Gastrocnemius medialis (tissue), 4 donors: Measurements from ENCODE around the gene S100A16. TPM values are rescaled to one million over a fixed set of nuclear protein-coding genes. Genes with fewer than 3 reads are reported as not detected.

ENCODE experiments used
- ATAC-seq, 2 donors: fragments of 150-250 bp; one replicate each; pipeline ENCODE4 v1.9.1; 2016
- DNase-seq, 2 donors: peaks; one replicate each; pipeline ENCODE4 v3.0.0-alpha.2; 2019
- H3K27ac ChIP-seq, 4 donors: fragments of 200-600 bp; sonication (generic); 1 replicate in 1 of 4; 2 replicates in 3 of 4; pipeline ENCODE4 v1.5.1; 2016 to 2018; ENCODE audit warnings: mild to moderate bottlenecking in 2 of 4, moderate library complexity in 1 of 4
- H3K27me3 ChIP-seq, 3 donors: fragments of 200-600 bp; sonication (generic) in 2 of 3; 1 replicate in 1 of 3; 2 replicates in 2 of 3; pipeline versions ENCODE4 v1.5.1 to v1.6.0; 2016 to 2019; ENCODE audit warnings: mild to moderate bottlenecking in 1 of 3, moderate library complexity in 1 of 3
- H3K36me3 ChIP-seq, 2 donors: fragments of 200-600 bp; sonication (generic) in 1 of 2; one replicate each; pipeline ENCODE4 v1.5.1; 2017 to 2018
- H3K4me1 ChIP-seq, 2 donors: fragments of 200-600 bp; sonication (generic) in 1 of 2; one replicate each; pipeline ENCODE4 v1.5.1; 2016 to 2017; ENCODE audit warnings: mild to moderate bottlenecking in 2 of 2
- H3K4me3 ChIP-seq, 4 donors: fragments of 200-600 bp; sonication (generic) in 3 of 4; 1 replicate in 1 of 4; 2 replicates in 3 of 4; pipeline ENCODE4 v1.5.1; 2016 to 2019; ENCODE audit warnings: mild to moderate bottlenecking in 2 of 4
- H3K9me3 ChIP-seq, 3 donors: fragments of 200-600 bp; sonication (generic) in 2 of 3; 1 replicate in 1 of 3; 2 replicates in 2 of 3; pipeline ENCODE4 v1.5.1; 2016 to 2019
- POLR2A ChIP-seq, 2 donors: fragments of 450-650 bp; IDR thresholded peaks; one replicate each; pipeline ENCODE4 v1.6.1; 2017; ENCODE audit warnings: antibody characterized with exemption in 2 of 2, mild to moderate bottlenecking in 2 of 2, moderate library complexity in 2 of 2
- in situ Hi-C, 4 donors: fragments of 200-750 bp; cut with MboI; loops; one replicate each; pipeline versions ENCODE4 v1.15.0 to v1.8.0; 2017; ENCODE audit warnings: low sequenced_read_pairs in 4 of 4
- intact Hi-C: fragments of 100-400 bp; cut with DNase I; formaldehyde crosslinking; loops from one replicate; pipeline ENCODE4 v1.15.1; 2023; ENCODE audit warnings: low total_unique reads
- total RNA-seq, 4 donors: library from RNA; depleted of rRNA; stranded (reverse); fragments of >200 nt; gene quantifications; one replicate each; pipeline versions ENCODE4 v1.1.0 to v1.2.3, GENCODE V29; 2016
- TF ChIP-seq, protein P1 (sequence below), 5 experiments: fragments of 450-650 bp in 3 of 5; fragments of 200-600 bp in 2 of 5; sonication (generic) in 2 of 5; IDR thresholded peaks in 4 of 5; conservative IDR thresholded peaks in 1 of 5; 1 replicate in 4 of 5; 2 replicates in 1 of 5; pipeline ENCODE4 v1.5.1; 2016 to 2019; ENCODE audit warnings: antibody characterized with exemption in 5 of 5, mild to moderate bottlenecking in 3 of 5, moderate library complexity in 3 of 5

Gene S100A16
- total RNA-seq, 4 donors from 2014 or later: 21.5 to 52.1 (median 40.7) TPM

DNA sequence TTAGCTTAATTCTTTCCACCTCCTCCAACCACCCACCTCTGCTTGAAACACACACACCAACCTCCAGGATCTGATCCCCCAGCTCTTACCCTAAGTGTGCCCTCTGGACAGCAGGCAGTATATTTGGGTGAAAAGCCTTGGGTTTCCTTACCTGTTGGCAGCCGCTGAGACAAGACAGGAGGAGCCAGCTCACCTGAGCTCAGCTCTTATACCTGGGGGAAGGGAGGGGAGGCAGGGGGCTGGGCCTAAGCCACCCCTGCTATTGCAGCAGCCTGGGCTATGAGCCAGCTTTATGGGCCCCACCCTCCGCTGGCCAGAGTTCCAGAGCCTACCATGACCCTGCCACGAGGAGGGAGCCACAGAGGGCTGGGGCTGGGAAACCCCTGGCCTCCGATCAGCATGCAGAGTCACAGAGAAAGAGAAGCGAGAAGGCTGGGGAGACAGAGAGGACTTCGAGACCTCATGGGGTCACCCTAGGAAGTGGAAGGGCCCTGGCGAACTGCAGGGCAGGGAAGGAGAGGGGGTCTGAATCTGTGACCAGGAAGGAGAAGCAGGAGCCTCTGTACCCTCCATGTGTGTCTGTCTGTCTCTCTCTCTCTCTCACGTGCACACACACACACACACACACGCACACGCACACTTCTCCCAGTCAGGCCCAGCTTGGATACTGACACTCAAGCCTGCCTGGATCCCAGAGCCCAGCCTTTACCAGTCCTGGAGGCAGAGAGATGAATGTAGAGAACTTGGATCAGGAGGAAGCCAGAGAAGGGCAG, 3.4 kb upstream of the S100A16 start, which contains the start of gene S100A14:
TSS of gene S100A14 (minus strand) at position 182 of the 773 bp plus-strand sequence. CDS start 467 bp downstream, outside the sequence.
- DNase-seq: no peak
- in situ Hi-C loops (loop anchor here in 1 of 4 donors (5.0 kb wide), 1 partner anchor 104 kb away; no protein-coding TSS in a partner anchor), intact Hi-C loops (loop anchor here (5.0 kb wide), 2 partner anchors 84 to 104 kb away; no protein-coding TSS in a partner anchor)
- Histone ChIP-seq H3K4me3 (no peak within 1 kb of the TSS), H3K4me1 (peaks cover 5 to 10% of the 10 kb centered on the region in 2 donors), H3K36me3 (peaks cover 0 to 8% of the 10 kb centered on the region in 2 donors), H3K27me3 (no peaks in the 10 kb centered on the region), H3K27ac (peak within 1 kb of the TSS in 2 of 4 donors; percentile 57 to 66), H3K9me3 (no peaks in the 10 kb centered on the region)
- no peak for TF ChIP-seq POLR2A (IDR thresholded peaks at IDR 0.05)
- TF ChIP-seq, protein P1, sequence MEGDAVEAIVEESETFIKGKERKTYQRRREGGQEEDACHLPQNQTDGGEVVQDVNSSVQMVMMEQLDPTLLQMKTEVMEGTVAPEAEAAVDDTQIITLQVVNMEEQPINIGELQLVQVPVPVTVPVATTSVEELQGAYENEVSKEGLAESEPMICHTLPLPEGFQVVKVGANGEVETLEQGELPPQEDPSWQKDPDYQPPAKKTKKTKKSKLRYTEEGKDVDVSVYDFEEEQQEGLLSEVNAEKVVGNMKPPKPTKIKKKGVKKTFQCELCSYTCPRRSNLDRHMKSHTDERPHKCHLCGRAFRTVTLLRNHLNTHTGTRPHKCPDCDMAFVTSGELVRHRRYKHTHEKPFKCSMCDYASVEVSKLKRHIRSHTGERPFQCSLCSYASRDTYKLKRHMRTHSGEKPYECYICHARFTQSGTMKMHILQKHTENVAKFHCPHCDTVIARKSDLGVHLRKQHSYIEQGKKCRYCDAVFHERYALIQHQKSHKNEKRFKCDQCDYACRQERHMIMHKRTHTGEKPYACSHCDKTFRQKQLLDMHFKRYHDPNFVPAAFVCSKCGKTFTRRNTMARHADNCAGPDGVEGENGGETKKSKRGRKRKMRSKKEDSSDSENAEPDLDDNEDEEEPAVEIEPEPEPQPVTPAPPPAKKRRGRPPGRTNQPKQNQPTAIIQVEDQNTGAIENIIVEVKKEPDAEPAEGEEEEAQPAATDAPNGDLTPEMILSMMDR (IDR thresholded peaks at IDR 0.05 in 4 of 5, conservative IDR thresholded peaks at IDR 0.05 in 1 of 5): no peak
- no peak for ATAC-seq

DNA sequence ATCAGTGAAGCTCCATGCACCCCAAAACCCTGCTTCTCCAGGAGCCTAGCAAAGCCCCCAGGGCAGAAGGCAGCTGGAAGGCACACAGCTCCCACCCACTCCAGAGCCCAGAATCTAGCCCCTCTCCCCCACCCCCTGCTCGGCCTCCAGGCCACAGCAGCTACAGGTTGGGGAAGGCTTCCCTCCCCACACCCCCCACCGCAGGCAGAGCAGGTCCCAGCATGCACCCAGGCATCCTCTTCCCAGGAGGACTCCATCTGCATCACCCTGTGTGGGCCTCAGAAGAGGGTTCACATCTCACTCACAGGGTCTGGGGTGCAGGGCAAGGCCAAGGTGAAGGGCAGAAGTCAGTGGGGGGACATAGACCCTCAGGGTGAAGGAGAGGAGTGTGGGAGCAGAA, 2.5 kb upstream of the S100A16 start:
- Histone ChIP-seq H3K27me3 (no peaks in the 10 kb centered on the region), H3K9me3 (no peaks in the 10 kb centered on the region), H3K4me1 (peaks cover 12 to 15% of the 10 kb centered on the region in 2 donors), H3K4me3 (no peak overlapping the region), H3K36me3 (peaks cover 0 to 8% of the 10 kb centered on the region in 2 donors), H3K27ac (no peak overlapping the region)
- intact Hi-C loops: loop anchor here (5.0 kb wide), 2 partner anchors 83 to 103 kb away; no protein-coding TSS in a partner anchor
- no peak for DNase-seq
- TF ChIP-seq, protein P1 (IDR thresholded peaks at IDR 0.05 in 4 of 5, conservative IDR thresholded peaks at IDR 0.05 in 1 of 5): no peak
- TF ChIP-seq POLR2A (IDR thresholded peaks at IDR 0.05): no peak
- no peak for ATAC-seq
- in situ Hi-C loops: loop anchor here in 1 of 4 donors (5.0 kb wide), 1 partner anchor 103 kb away; no protein-coding TSS in a partner anchor

DNA sequence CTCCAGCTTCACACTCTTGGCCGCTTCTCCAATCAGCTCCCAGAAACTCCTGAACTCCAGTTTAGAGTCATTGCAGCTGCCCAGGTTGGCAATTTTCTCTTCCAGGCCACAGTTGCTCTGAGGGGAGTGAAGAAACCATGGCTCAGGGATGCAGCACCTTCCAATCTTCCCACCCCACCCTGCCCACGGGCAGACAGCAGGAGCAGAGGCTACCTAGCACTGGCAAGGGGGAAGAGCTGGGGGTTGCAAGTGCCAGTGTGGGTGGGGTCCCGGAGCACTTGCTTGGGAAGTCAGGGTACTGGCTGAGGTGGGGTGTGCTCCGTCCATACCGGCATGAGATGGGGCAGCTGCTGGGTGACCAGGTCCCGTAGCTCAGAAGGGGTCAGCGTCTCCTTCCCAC, 2.0 kb upstream of the S100A16 start:
- TF ChIP-seq, protein P1 (IDR thresholded peaks at IDR 0.05 in 4 of 5, conservative IDR thresholded peaks at IDR 0.05 in 1 of 5): no peak
- TF ChIP-seq POLR2A (IDR thresholded peaks at IDR 0.05): no peak
- H3K27ac ChIP-seq: no peak overlapping the region
- H3K4me3 ChIP-seq: no peak overlapping the region
- H3K36me3 ChIP-seq: peaks cover 0 to 8% of the 10 kb centered on the region in 2 donors
- intact Hi-C loops: loop anchor here (5.0 kb wide), 3 partner anchors 83 to 782 kb away; no protein-coding TSS in a partner anchor
- no peaks in the 10 kb centered on the region for H3K9me3 ChIP-seq
- no peaks in the 10 kb centered on the region for H3K27me3 ChIP-seq
- DNase-seq (no peak), ATAC-seq (no peak)
- peaks cover 17 to 20% of the 10 kb centered on the region in 2 donors for H3K4me1 ChIP-seq
- in situ Hi-C loops: loop anchor here in 1 of 4 donors (5.0 kb wide), 1 partner anchor 103 kb away; no protein-coding TSS in a partner anchor

DNA sequence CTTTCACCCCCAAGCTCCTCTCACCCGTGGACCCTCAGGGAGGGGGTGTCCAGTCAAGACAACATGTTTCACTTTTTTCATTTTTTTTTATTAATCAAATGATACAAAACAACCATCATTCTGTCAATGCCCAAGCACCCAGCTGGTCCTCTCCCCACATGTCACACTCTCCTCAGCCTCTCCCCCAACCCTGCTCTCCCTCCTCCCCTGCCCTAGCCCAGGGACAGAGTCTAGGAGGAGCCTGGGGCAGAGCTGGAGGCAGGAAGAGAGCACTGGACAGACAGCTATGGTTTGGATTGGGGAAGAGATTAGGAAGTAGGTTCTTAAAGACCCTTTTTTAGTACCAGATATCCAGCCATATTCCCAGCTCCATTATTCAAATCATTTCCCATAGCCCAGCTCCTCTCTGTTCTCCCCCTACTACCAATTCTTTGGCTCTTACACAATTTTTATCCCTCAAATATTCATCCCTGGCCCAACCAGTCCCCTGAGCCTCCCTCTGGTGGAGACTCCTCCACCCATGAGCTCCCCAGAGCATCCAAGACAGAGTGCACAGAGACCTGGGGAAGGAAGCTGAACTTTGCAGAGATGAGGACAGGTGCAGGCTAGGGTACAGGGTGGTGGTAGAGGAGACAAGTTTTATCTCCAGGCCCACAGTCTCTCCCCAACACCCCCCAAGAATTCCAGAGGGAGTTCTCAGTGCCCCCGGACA, 1.4 kb upstream of the S100A16 start:
- Histone ChIP-seq H3K4me1 (peaks cover 21 to 26% of the 10 kb centered on the region in 2 donors), H3K27ac (no peak overlapping the region), H3K36me3 (peaks cover 0 to 8% of the 10 kb centered on the region in 2 donors), H3K27me3 (no peaks in the 10 kb centered on the region), H3K4me3 (no peak overlapping the region), H3K9me3 (no peaks in the 10 kb centered on the region)
- intact Hi-C loops (loop anchor here (5.0 kb wide), 1 partner anchor 783 kb away; no protein-coding TSS in a partner anchor), in situ Hi-C loops (no loop called here)
- ATAC-seq: no peak
- TF ChIP-seq, protein P1 (IDR thresholded peaks at IDR 0.05 in 4 of 5, conservative IDR thresholded peaks at IDR 0.05 in 1 of 5): no peak
- TF ChIP-seq POLR2A (IDR thresholded peaks at IDR 0.05): no peak
- DNase-seq: no peak
